GM18502 (cell line): ENCODE results near the gene FYCO1.

ENCODE experiments used
- ATAC-seq: cut with Tn5 transposase; IDR thresholded peaks from one replicate; pipeline ENCODE4 v1.9.1; 2021; ENCODE audit warnings: mild to moderate bottlenecking; ENCODE audit not compliant: unreplicated experiment, poor library complexity

The FYCO1 gene

GRCh38 chr3:45868650-45869049 lies 127.0 kb downstream of the FYCO1 start:
- no peak for ATAC-seq

- ATAC-seq: no peak
These were observed 127.4 kb downstream of the FYCO1 start for GRCh38 chr3:45868213-45868612.
